Esophagus muscularis mucosa (tissue), 4 donors: Measurements from ENCODE around the gene SPSB4. TPM values are rescaled to one million over a fixed set of nuclear protein-coding genes. Genes with fewer than 3 reads are reported as not detected.

Experiments
- DNase-seq: peaks from one replicate; pipeline ENCODE4 v3.0.0-alpha.2; 2017; ENCODE audit errors: extremely low spot score
- H3K27ac ChIP-seq, 4 donors: fragments of 200-600 bp; sonication (generic); replicated peaks in 1 of 4; 1 replicate in 3 of 4; 2 replicates in 1 of 4; pipeline ENCODE4 v1.5.1; 2016 to 2019; ENCODE audit warnings: mild to moderate bottlenecking in 1 of 4
- H3K27me3 ChIP-seq, 4 donors: fragments of 200-600 bp; sonication (generic); one replicate each; pipeline versions ENCODE4 v1.5.1 to v1.6.0; 2016 to 2019
- H3K36me3 ChIP-seq, 4 donors: fragments of 200-600 bp; sonication (generic); one replicate each; pipeline ENCODE4 v1.5.1; 2016 to 2019
- H3K4me1 ChIP-seq, 4 donors: fragments of 200-600 bp; sonication (generic); one replicate each; pipeline ENCODE4 v1.5.1; 2016 to 2019
- H3K4me3 ChIP-seq, 4 donors: fragments of 200-600 bp; sonication (generic); 1 replicate in 2 of 4; 2 replicates in 2 of 4; pipeline ENCODE4 v1.5.1; 2016 to 2019; ENCODE audit warnings: mild to moderate bottlenecking in 4 of 4, moderate library complexity in 1 of 4
- H3K9me3 ChIP-seq, 4 donors: fragments of 200-600 bp; sonication (generic); 1 replicate in 3 of 4; 2 replicates in 1 of 4; pipeline ENCODE4 v1.5.1; 2016 to 2019
- CTCF ChIP-seq, 3 experiments: fragments of 200-600 bp in 2 of 3; fragments of 450-650 bp in 1 of 3; sonication (generic) in 2 of 3; IDR thresholded peaks; one replicate each; pipeline ENCODE4 v1.5.1; 2017 to 2019; ENCODE audit warnings: antibody characterized with exemption in 3 of 3, mild to moderate bottlenecking in 2 of 3, moderate library complexity in 1 of 3
- EP300 ChIP-seq: sonication (generic); formaldehyde crosslinking; IDR thresholded peaks from one replicate; pipeline ENCODE4 v1.6.1; 2017; ENCODE audit warnings: antibody characterized with exemption
- POLR2A ChIP-seq: fragments of 450-650 bp; IDR thresholded peaks from one replicate; pipeline ENCODE4 v1.6.1; 2017; ENCODE audit warnings: antibody characterized with exemption, moderate library complexity, mild to moderate bottlenecking, low read depth
- POLR2AphosphoS5 ChIP-seq, 2 donors: sonication (generic); formaldehyde crosslinking; IDR thresholded peaks; one replicate each; pipeline ENCODE4 v1.6.1; 2017; ENCODE audit warnings: antibody characterized with exemption in 2 of 2
- WGBS: methylation state at CpG from one replicate; pipeline ENCODE4 v1.1.5; 2018; 5-methylcytosine and 5-hydroxymethylcytosine counted together
- intact Hi-C: fragments of 100-400 bp; cut with DNase I; formaldehyde crosslinking; loops from one replicate; pipeline ENCODE4 v1.15.1; 2023
- total RNA-seq, 4 donors: library from RNA; depleted of rRNA; stranded (reverse); fragments of >200 nt; gene quantifications; one replicate each; pipeline versions ENCODE4 v1.1.0 to v1.2.1, GENCODE V29; 2016

The SPSB4 gene
- total RNA-seq, 4 donors from 2014 or later, result 0.50 to 5.4 (median 1.8) TPM

GRCh38 chr3:141085343-141086070 is 34.4 kb downstream of the SPSB4 start:
- Histone ChIP-seq H3K4me3 (no peak overlapping the region), H3K4me1 (peaks cover 28 to 42% (median 38%) of the 10 kb centered on the region in 4 donors), H3K27ac (no peak overlapping the region), H3K9me3 (no peaks in the 10 kb centered on the region), H3K27me3 (no peaks in the 10 kb centered on the region), H3K36me3 (no peaks in the 10 kb centered on the region)
- TF ChIP-seq POLR2AphosphoS5 (IDR thresholded peaks at IDR 0.05), result no peak
- intact Hi-C loops, result no loop called here
- WGBS, result 78% methylated on average over 1 of the region's 3 CpGs
- DNase-seq, result no peak

GRCh38 chr3:141086188-141086587 is 35.0 kb downstream of the SPSB4 start:
- intact Hi-C loops, result no loop called here
- no peak for TF ChIP-seq CTCF (IDR thresholded peaks at IDR 0.05)
- no peak for TF ChIP-seq POLR2AphosphoS5 (IDR thresholded peaks at IDR 0.05)
- no peak for TF ChIP-seq POLR2A
- TF ChIP-seq EP300, result no peak
- Histone ChIP-seq H3K4me3 (no peak overlapping the region), H3K36me3 (no peaks in the 10 kb centered on the region), H3K27ac (no peak overlapping the region), H3K27me3 (no peaks in the 10 kb centered on the region), H3K9me3 (no peaks in the 10 kb centered on the region), H3K4me1 (peaks cover 28 to 42% (median 40%) of the 10 kb centered on the region in 4 donors)
- 27% methylated on average over 1 of the region's 1 CpG for WGBS
- no peak for DNase-seq

- intact Hi-C loops, result no loop called here
- Histone ChIP-seq H3K27me3 (no peaks in the 10 kb centered on the region), H3K27ac (peak overlapping the region in 1 of 4 donors; percentile 13), H3K36me3 (no peaks in the 10 kb centered on the region), H3K9me3 (no peaks in the 10 kb centered on the region), H3K4me1 (peaks cover 28 to 53% (median 44%) of the 10 kb centered on the region in 4 donors), H3K4me3 (no peak overlapping the region)
- DNase-seq, result no peak
- whole genome bisulfite sequencing, result 71% methylated on average over 8 of the region's 8 CpGs
- TF ChIP-seq EP300 (no peak), POLR2AphosphoS5 (IDR thresholded peaks at IDR 0.05) (no peak), CTCF (IDR thresholded peaks at IDR 0.05) (no peak), POLR2A (no peak)
Observed at GRCh38 chr3:141087076-141087777, 36.1 kb downstream of the SPSB4 start.

DNA sequence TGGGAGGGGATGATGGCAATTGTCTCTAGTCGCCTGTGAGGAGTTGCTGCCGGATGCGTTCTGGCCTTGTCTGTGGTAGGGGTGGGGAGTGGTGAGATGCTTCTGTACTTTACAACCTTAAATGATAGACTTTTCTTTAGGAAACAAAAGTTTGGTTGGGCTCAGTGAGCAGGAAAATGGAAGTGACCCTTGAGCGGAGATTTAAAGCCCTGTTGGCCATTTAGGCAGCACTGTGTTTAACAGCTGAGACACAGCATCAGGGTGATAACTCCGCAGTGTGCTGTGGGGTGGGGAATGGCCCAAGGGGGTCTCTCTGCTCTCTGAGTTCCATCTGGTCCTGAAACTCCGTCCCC is 36.6 kb downstream of the SPSB4 start:
- H3K9me3 ChIP-seq, result no peaks in the 10 kb centered on the region
- no peak overlapping the region for H3K4me3 ChIP-seq
- 79% methylated on average over 6 of the region's 6 CpGs for WGBS
- H3K27ac ChIP-seq, result no peak overlapping the region
- H3K4me1 ChIP-seq, result peaks cover 28 to 58% (median 49%) of the 10 kb centered on the region in 4 donors
- H3K27me3 ChIP-seq, result no peaks in the 10 kb centered on the region
- intact Hi-C loops, result no loop called here
- no peak for DNase-seq
- TF ChIP-seq POLR2A, result no peak
- TF ChIP-seq POLR2AphosphoS5 (IDR thresholded peaks at IDR 0.05), result no peak
- TF ChIP-seq EP300, result no peak
- no peak for TF ChIP-seq CTCF (IDR thresholded peaks at IDR 0.05)
- no peaks in the 10 kb centered on the region for H3K36me3 ChIP-seq

- no peaks in the 10 kb centered on the region for H3K9me3 ChIP-seq
- intact Hi-C loops, result no loop called here
- no peaks in the 10 kb centered on the region for H3K36me3 ChIP-seq
- DNase-seq, result no peak
- peaks cover 31 to 64% (median 56%) of the 10 kb centered on the region in 4 donors for H3K4me1 ChIP-seq
- no peak for TF ChIP-seq POLR2A
- no peak overlapping the region for H3K27ac ChIP-seq
- H3K27me3 ChIP-seq, result no peaks in the 10 kb centered on the region
- 83% methylated on average over 3 of the region's 3 CpGs for WGBS
- no peak overlapping the region for H3K4me3 ChIP-seq
Observed at GRCh38 chr3:141089339-141090152, 38.4 kb downstream of the SPSB4 start.
